ENCODE results near the gene GALNT18.

Gene GALNT18

GRCh38 chr11:11577251-11577855, 44.5 kb downstream of the GALNT18 start:
- DNase-seq (ENCODE audit: extremely low read depth, low read depth) = no peak
- TF ChIP-seq CTCF (IDR thresholded peaks at IDR 0.05; ENCODE audit: low read depth, low read length) = no peak

GRCh38 chr11:11574373-11575287, 47.2 kb downstream of the GALNT18 start:
- TF ChIP-seq CTCF (IDR thresholded peaks at IDR 0.05; ENCODE audit: low read depth, low read length) = no peak
- no peak for DNase-seq (ENCODE audit: extremely low read depth, low read depth)

GRCh38 chr11:11572386-11572785, 49.4 kb downstream of the GALNT18 start:
- TF ChIP-seq CTCF (IDR thresholded peaks at IDR 0.05; ENCODE audit: low read depth, low read length) = no peak
- DNase-seq (ENCODE audit: extremely low read depth, low read depth) = no peak

- TF ChIP-seq CTCF (IDR thresholded peaks at IDR 0.05; ENCODE audit: low read depth, low read length) = no peak
- no peak for DNase-seq (ENCODE audit: extremely low read depth, low read depth)
Observed at GRCh38 chr11:11571893-11572292, 49.9 kb downstream of the GALNT18 start.

GRCh38 chr11:11570823-11571222, 51.0 kb downstream of the GALNT18 start:
- TF ChIP-seq CTCF (IDR thresholded peaks at IDR 0.05; ENCODE audit: low read depth, low read length) = no peak
- DNase-seq (ENCODE audit: extremely low read depth, low read depth) = no peak

GRCh38 chr11:11569936-11570491, 51.8 kb downstream of the GALNT18 start:
- TF ChIP-seq CTCF (IDR thresholded peaks at IDR 0.05; ENCODE audit: low read depth, low read length) = no peak
- no peak for DNase-seq (ENCODE audit: extremely low read depth, low read depth)

Data from AG09319 (cell line).